Sigmoid colon (tissue), 4 donors: Measurements from ENCODE around the gene ACSL6.

Experiments used
- EP300 ChIP-seq, 4 donors: sonication (generic); formaldehyde crosslinking; IDR thresholded peaks; one replicate each; pipeline ENCODE4 v1.6.1; 2017; ENCODE audit warnings: antibody characterized with exemption in 4 of 4
- POLR2A ChIP-seq, 2 donors: fragments of 450-650 bp; IDR thresholded peaks; one replicate each; pipeline ENCODE4 v1.6.1; 2016; ENCODE audit warnings: antibody characterized with exemption in 2 of 2, mild to moderate bottlenecking in 2 of 2, moderate library complexity in 2 of 2
- TF ChIP-seq, protein P1 (sequence below), 4 experiments: fragments of 450-650 bp in 3 of 4; fragments of 200-600 bp in 1 of 4; IDR thresholded peaks; one replicate each; pipeline ENCODE4 v1.5.1; 2016 to 2019; ENCODE audit warnings: antibody characterized with exemption in 4 of 4, mild to moderate bottlenecking in 3 of 4, moderate library complexity in 2 of 4

DNA sequence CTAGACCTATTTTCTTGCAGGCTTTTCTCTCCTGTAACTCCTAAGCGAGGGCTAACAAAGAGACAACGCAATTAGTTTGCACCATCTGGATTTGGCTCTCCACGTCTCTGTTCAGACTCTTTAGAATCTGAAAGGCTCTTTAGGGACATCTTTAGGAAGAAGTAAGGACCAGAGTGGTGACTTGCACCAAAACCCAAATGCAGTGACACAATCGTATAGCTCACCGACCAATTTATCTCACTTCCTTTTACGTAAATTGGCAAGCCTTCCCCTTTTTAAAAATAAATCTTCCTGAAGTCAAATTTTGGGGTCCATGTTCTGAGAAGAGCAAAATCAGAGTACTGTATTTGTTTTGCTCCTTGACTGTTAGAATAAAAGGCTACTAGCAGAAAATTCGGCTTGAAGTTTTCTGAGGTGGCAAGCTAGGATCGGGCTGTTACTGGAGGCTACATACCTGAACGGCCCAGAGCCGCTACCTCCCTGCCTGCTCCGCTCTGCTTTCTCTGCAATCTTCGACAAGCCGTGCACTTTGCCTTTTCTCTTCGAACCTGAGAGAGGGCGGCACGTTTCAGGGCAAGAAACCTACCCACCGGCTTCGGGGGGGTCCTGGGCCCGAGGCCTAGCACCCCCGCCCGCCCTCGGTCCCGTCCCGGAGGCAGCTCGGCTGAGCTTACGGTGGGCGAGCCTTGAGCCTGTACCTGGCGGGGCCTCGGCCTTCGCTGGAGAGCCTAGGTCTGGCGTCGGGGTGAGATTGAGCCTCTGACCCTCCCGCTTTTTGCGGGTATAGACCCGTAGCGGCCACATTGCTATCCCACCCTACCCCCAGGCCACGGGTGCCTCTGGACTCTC, 66.5 kb downstream of the ACSL6 start:
- TF ChIP-seq EP300 (IDR thresholded peaks at IDR 0.05) (no peak), POLR2A (IDR thresholded peaks at IDR 0.05) (no peak)
- TF ChIP-seq, protein P1, sequence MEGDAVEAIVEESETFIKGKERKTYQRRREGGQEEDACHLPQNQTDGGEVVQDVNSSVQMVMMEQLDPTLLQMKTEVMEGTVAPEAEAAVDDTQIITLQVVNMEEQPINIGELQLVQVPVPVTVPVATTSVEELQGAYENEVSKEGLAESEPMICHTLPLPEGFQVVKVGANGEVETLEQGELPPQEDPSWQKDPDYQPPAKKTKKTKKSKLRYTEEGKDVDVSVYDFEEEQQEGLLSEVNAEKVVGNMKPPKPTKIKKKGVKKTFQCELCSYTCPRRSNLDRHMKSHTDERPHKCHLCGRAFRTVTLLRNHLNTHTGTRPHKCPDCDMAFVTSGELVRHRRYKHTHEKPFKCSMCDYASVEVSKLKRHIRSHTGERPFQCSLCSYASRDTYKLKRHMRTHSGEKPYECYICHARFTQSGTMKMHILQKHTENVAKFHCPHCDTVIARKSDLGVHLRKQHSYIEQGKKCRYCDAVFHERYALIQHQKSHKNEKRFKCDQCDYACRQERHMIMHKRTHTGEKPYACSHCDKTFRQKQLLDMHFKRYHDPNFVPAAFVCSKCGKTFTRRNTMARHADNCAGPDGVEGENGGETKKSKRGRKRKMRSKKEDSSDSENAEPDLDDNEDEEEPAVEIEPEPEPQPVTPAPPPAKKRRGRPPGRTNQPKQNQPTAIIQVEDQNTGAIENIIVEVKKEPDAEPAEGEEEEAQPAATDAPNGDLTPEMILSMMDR (IDR thresholded peaks at IDR 0.05), result no peak
